GM23248 (cell line): Measurements from ENCODE around the gene MAD2L2.

Source experiments
- EZH2 ChIP-seq: fragments of 200-600 bp; sonication (generic); IDR thresholded peaks from 2 replicates; pipeline ENCODE4 v1.6.1; 2018; ENCODE audit warnings: antibody characterized with exemption, mild to moderate bottlenecking; ENCODE audit not compliant: insufficient read depth, poor library complexity, severe bottlenecking
- EZH2phosphoT487 ChIP-seq: fragments of 200-600 bp; sonication (generic); IDR thresholded peaks from 2 replicates; pipeline ENCODE4 v1.6.1; 2018; ENCODE audit warnings: antibody characterized with exemption, moderate library complexity, mild to moderate bottlenecking, low read depth; ENCODE audit not compliant: insufficient read depth

- no peak for TF ChIP-seq EZH2phosphoT487
- TF ChIP-seq EZH2: no peak
Observed at GRCh38 chr1:11676386-11677103, 4.4 kb downstream of the MAD2L2 start.
